GM20431 (cell line): ENCODE measurements around the gene KDM4B.

ENCODE experiments used
- in situ Hi-C: fragments of 300-500 bp; cut with MseI, MboI; formaldehyde crosslinking; loops from one replicate; pipeline ENCODE4 v1.15.0; 2020; ENCODE audit warnings: low sequenced_read_pairs; ENCODE audit not compliant: unreplicated experiment

The KDM4B gene

GRCh38 chr19:5112681-5113575 lies 144.0 kb downstream of the KDM4B start:
- in situ Hi-C loops: no loop called here

GRCh38 chr19:5113633-5114586 lies 145.0 kb downstream of the KDM4B start:
- in situ Hi-C loops: no loop called here

DNA sequence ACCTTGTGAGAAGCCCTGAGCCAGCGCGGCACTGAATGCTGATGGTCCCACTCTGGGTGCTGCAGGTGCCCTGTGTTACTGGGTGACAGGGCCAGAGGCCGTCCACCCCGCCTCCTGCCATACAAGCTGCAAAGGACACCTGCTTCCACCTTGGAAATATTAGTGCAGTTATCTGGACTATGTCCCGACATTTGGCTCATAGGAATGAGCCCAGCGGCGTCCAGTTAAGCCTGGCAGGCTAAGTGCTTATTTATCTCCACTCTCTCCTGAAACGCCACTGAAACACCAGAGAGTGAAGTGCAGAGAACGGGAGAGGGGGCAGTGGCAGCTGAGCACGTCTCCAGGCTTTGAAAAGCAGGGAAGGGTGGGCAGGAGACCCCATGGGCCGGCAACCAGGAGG lies 145.8 kb downstream of the KDM4B start:
- in situ Hi-C loops: no loop called here

GRCh38 chr19:5115351-5115750 lies 146.4 kb downstream of the KDM4B start:
- in situ Hi-C loops: no loop called here

DNA sequence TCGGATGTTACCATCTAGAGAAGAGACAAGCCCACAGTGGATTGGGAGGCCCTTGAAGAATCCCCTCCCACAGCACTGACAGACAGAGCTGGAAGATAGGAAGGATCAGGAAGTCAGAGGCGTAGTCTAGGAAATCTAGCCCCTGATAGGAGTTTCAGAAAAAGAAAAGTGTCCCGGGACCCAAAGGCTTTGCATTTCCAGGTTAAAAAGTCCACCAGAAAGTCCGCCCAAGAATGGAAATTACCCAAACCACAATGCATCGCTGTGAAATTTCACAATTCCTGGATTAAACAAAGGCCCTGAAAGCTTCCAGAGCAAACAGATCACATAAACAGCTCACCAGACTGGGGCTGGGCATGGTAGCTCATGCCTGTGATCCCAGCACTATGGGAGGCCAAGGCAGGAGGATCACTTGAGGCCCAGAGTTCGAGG lies 146.9 kb downstream of the KDM4B start:
- in situ Hi-C loops: no loop called here

- in situ Hi-C loops: no loop called here
Observed at GRCh38 chr19:5116292-5116691, 147.4 kb downstream of the KDM4B start.

- in situ Hi-C loops: no loop called here
Observed at GRCh38 chr19:5117421-5117820, 148.5 kb downstream of the KDM4B start.

DNA sequence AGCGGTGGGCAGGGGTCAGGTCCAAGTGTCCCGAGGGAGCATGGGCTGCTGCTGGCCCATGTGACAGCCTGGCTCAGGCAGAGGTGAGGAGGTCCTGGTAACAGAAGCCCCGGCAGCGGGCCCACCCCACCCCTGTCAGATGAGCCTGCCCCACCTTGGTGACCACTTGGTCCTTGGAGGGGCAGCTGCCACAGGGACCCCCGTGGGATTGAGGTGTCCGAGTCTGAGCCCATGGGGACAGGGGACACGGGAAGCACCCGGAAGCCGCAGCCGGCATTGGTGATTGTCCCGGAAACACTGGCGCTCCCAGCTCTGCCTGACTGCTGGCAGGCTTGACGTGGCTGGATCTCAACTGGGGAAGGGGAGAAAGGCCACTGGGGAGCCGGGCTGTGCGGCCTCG lies 149.1 kb downstream of the KDM4B start:
- in situ Hi-C loops: no loop called here

DNA sequence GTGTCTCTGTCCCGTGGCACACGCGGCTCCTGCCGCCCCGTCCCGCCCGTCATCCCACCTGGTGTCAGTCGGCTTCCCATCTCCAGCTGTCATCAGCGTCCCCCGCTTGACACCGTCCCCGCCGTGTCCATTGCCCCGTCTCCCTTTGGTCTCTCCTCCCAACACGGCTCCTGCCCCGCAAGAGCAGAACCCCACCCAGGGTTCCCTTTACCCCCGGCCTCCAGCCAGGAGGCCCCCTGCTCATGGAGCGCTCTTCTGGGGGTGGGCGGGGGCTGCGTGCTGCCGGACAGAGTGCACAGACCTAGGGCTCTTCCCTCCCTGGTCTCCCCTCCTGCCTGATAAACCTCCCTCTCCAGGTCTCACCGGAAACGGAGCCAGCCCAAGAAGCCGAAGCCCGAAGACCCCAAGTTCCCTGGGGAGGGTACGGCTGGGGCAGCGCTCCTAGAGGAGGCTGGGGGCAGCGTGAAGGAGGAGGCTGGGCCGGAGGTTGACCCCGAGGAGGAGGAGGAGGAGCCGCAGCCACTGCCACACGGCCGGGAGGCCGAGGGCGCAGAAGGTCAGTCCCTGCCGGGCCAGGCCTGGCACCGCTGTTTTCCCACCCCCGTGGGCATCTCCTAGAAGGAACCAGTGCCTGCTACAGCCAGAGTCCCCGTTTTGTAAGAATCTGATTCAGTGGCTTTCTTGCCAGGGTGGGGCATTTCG lies 150.5 kb downstream of the KDM4B start:
- in situ Hi-C loops: no loop called here

DNA sequence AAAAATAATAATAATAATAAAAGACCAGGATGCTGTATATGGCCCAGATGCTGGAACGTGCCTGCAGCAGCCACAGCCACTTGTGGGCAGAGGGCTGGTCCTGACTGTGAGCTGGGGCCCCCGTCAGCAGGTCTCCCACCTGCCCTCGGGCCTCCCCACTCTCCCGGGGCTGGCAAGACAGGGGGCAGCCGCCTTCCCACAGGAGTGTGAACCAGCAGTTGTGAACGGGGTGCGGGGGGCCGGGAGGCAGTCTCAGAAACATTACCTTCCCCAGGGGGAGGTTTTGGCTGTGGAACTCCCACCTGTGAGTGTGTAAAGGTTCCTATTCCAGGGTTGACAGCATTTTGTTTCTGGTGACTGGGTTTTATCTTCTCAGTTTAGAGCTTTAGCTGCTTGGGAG lies 151.4 kb downstream of the KDM4B start:
- in situ Hi-C loops: no loop called here

DNA sequence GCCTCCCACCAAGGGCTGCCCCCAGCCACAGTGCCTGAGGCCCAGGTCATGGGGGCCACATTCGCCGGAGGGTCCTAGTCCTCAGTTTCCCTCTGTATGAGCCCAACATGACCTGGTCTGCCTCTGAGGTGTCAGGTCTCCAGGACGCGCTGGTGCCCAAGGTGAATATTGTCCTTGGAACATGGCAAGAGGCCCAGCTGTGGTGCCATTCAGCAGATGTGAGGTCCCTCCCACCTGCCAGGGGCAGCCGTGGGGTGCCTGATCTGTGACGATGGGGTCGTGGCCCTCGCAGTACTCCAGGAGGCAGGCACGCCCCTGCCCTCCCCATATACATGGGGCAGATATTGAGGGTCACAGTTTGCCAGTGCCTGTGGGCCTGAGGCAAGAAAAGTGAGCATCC lies 151.9 kb downstream of the KDM4B start:
- in situ Hi-C loops: no loop called here

DNA sequence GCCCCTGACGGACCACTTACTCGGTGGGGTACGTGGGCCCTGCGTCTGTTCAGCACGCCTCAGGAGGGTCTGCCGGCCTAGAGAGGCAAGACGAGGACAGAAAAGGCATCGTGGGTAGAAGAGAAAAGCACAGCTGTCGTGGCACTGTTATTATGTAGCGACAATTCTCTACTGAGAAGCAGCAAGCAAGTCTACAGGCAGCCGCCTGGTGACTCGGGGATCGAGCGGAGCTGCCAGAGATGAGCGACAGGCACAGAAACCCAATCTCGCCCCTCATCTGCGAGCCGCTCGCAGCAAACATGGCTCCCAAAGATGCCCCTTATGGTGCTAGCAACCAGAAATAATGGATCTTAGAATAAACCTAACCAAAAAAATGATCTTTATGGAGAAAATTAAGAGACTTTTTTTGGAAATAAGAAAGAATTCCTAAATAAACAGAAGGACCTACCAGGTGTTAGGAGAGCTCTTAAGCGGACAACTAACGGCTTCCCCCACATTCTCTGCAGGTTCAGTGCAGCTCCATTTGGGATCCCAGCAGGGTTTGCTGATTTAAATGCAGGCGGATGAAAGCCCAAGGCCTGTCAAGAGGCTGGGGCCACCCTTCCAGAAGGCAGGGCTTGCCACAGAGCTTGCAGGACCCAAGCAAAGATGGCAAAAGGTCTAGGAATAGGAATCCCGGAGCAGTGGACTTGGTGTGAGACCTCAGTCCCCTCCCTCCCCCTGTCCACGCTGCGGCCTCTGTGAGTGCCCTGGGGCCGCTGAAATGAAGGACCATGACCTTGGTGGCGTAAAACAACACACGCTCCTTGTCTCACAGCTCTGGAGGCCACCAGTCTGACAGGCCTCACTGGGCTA lies 152.6 kb downstream of the KDM4B start:
- in situ Hi-C loops: no loop called here

DNA sequence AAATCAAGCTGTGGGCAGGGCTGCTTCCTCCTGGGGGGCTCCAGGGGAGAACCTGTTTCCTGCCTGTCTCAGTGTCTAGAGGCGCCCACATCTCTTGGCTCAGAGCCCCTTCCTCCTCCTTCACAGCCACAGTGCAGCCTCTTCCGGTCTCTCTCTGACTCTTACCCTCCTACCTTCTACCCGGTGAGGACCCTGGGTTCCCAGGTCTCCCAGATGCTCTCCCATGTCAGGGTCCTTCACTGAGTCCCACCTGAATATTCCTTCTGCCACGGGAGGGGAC lies 153.1 kb downstream of the KDM4B start:
- in situ Hi-C loops: no loop called here

DNA sequence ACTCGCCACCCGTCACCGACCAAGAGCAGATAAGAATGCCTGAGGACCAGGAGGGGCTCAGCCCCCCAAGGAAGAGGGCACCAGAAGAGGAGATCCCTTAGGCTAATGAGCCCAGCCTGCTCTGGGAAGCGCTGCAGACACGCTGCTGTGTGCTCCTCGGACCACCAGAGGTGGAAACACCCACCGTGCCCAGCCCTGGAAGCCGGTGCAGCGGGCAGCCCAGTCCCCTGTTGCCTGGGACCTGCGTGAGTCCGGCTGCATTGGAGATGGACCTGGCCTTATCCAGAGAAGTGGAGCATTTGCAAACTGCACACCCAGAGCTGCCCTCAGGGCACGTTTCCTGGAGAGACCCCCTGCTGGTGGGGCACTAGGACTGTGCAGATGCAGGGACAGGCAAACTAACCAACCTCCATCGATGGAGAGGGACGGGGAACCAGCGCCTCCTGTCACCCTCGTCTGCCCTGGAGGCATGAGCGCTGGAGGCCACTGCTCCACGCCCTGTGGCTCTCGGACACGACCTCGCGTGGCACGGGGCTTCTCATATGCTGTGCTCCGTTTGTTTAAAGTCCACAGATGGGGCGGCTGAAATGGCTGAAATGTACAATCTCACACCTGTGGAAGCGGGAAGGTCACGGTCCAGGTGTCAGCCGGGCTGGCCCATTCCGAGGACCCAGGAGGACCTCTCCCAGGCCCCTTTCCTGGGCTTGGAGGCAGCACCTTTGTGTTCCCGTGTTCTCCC lies 153.9 kb downstream of the KDM4B start:
- in situ Hi-C loops: no loop called here

- in situ Hi-C loops: no loop called here
Observed at GRCh38 chr19:5123646-5124045, 154.7 kb downstream of the KDM4B start.

GRCh38 chr19:5124111-5124855 lies 155.4 kb downstream of the KDM4B start:
- in situ Hi-C loops: no loop called here

DNA sequence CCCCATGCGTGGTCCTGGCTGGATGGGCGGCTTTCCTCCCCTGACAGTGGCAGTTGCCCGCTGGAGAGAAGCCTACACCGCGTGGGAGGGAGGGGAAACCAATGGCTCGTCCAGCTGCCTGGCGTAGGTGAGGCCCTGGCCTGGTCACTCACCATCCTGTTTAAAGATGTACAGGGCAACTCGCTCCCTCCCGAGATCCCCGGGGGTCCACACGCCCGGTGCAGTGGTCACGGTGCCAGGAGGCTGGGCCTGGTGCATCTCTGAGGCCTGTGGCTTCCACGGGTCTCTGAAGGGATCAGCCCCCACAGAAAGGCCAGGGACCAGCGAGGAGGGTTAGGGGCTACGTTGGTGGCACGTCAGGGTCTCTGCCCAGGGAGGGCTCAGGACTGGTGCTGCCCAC lies 156.5 kb downstream of the KDM4B start:
- in situ Hi-C loops: no loop called here

GRCh38 chr19:5125797-5126497 lies 157.0 kb downstream of the KDM4B start:
- in situ Hi-C loops: no loop called here
